Measurements from ENCODE around the gene CCDC102B.

- TF ChIP-seq POLR2AphosphoS5 (IDR thresholded peaks at IDR 0.05) (no peak), EZH2 (IDR thresholded peaks at IDR 0.05; ENCODE audit: borderline replicate concordance, insufficient read depth, low read length, poor library complexity, severe bottlenecking) (no peak), SMC3 (conservative IDR thresholded peaks at IDR 0.05; ENCODE audit: poor library complexity) (no peak), RAD21 (conservative IDR thresholded peaks at IDR 0.05) (no peak), TAF1 (IDR thresholded peaks at IDR 0.05; ENCODE audit: low read depth) (no peak)
- TF ChIP-seq, protein P1, sequence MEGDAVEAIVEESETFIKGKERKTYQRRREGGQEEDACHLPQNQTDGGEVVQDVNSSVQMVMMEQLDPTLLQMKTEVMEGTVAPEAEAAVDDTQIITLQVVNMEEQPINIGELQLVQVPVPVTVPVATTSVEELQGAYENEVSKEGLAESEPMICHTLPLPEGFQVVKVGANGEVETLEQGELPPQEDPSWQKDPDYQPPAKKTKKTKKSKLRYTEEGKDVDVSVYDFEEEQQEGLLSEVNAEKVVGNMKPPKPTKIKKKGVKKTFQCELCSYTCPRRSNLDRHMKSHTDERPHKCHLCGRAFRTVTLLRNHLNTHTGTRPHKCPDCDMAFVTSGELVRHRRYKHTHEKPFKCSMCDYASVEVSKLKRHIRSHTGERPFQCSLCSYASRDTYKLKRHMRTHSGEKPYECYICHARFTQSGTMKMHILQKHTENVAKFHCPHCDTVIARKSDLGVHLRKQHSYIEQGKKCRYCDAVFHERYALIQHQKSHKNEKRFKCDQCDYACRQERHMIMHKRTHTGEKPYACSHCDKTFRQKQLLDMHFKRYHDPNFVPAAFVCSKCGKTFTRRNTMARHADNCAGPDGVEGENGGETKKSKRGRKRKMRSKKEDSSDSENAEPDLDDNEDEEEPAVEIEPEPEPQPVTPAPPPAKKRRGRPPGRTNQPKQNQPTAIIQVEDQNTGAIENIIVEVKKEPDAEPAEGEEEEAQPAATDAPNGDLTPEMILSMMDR (IDR thresholded peaks at IDR 0.05; ENCODE audit: poor library complexity, severe bottlenecking) = no peak
Observed at GRCh38 chr18:68944330-68944729, 146.4 kb downstream of the CCDC102B start.

Measured in neural cell (in vitro differentiated cells).